Colon (tissue), 2 donors: ENCODE measurements around the gene CDC5L.

Experiments used
- FAIRE-seq: peaks from 2 replicates; lab custom pipeline; 2012; peaks lifted over from hg19 to GRCh38; lab: Jason Lieb, UNC
- donor health status: control.
- donor health status: control.

The CDC5L gene

DNA sequence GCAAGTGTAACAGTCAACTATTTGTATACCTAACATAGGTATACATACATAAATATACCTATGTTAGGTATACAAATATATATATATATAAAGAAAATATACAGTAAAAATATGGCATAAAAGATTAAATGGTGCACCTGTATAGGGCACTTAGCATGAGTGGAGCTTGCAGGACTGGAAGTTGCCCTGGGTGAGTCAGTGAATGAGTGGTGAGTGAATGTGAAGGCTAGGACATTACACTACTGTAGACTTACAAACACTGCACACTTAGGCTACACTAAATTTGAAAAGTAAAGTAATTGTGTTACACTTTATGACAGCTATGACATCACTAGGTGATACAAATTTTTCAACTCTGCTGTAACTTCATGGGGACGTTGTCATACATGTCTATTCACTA lies 65.6 kb downstream of the CDC5L start:
- FAIRE-seq: no peak

DNA sequence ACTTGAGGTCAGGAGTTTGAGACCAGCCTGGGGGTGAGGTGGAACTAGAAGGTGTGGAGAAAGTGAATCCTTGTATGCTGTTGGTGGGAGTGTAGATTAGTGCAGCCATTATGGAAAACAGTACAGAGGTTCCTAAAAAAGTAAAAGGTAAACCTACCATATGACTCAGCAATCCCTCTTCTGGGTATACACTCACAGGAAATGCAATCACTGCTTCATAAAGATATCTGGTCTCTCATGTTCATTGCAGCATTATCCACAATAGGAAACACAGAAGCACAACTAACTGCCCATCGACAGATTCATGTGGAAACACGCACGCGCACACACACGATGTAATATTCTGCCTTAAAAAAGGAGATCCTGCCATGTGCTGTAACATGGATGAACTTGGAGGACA lies 66.7 kb downstream of the CDC5L start:
- FAIRE-seq: no peak

DNA sequence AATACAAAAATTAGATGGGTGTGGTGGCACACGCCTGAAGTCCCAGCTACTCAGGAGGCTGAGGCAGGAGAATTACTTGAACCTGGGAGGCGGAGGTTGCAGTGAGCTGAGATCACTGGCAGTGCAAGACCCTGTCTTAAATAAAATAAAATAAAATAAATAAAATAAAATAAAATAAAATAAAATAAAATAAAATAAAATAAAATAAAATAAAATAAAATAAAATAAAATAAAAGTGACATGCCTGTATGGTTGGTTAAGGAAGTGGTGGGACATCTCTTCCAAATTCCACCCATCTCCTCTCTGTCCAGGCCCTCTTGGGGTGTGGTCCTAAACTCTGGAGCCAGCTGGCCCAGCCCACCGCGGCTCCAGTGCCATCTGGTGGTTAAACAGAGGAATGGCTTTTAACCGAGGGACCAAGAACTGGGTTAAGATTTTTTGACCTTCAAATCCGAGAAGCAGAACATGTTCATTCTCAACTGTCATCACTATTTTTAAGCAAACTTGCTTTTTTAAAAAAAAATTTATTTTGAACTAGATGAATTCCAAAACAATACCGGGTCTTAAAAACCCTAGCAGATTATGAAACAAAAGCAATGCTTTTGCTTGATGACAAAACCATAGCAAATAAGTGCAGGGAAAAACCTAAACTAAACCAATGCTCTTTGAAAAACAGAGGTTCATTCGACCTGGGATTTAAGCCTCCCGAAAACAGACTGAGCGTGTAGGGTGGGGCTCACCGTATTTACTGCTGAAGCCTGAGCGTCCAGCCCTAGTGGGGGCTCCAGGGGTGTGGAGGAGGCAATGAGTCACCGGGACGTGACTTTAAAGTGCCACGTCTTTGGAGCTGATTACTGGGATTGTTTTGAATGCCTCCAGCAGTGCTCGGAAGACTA lies 68.8 kb downstream of the CDC5L start:
- FAIRE-seq: no peak

DNA sequence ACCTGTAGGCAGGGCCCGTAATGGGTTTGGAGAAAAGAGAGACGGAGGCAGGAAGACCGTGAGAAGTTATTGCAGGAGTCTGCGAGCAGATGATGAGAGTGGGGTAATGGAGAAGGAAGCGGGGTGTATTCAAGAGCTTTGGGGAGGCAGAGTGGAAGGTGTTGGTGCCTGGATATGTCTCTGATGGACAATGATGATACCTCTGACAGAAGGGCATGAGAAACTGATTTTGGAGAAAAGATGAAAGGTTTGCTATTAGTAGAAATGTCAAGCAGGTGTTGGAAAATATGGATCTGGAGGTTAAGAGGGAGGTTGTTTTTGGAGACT lies 69.4 kb downstream of the CDC5L start:
- FAIRE-seq: no peak

DNA sequence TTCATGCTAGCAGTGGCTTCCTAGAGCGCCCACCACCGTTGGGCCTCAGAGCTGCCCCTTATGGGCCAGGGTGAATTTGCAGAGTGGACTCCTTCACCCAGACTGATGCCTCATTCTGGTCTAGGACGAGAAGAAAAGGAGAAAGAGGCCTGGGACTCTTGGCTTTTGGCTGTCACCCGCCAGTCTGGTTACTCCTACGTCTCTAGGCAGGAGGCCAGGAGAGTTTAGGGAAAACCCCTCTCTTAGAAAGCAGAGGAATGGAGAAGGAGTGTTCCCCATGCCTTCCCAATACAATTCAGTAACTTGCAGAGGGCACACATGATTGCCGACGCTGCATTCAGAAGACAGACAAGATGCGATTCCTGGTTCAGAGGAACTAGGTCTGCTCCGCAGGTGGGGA lies 70.1 kb downstream of the CDC5L start:
- no peak for FAIRE-seq

DNA sequence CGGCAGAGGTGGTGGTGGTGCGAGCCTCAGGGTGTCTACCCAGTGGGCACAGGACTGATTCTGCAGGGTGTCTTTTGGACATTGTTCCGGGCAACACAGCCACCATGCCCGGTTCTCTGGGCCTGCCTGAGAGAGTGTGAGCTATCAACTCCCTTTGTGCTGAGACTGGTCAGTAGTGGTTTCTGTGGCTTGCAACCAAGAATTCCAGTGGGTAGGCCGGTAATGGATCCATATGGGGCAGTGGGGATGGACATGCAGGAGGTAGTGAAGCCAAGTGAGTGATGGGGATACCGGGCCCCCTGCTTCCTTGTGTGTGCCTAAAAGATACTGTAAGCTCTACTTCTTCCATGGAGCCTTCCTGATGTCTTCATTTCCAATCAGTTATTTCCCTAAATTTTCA lies 71.0 kb downstream of the CDC5L start:
- no peak for FAIRE-seq

DNA sequence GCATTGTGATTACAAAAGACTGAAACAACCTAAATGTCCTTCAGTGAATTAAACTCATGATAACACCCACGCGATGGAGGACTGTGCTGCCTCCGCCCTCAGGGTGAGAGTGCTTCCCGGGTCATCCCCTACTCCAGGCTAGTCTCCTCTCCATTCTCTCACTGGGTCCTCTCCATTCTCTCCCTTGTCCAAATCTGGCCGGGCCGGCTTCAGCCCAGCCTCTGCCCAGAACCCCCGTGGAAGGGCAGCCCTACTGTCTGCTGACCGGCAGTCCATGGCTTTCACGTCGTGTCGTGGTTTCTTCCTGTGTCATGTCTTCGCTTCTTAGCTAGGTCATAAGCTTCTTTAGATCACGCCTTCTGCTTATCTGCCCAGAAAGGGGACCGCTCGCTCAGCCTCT lies 74.8 kb downstream of the CDC5L start:
- no peak for FAIRE-seq

DNA sequence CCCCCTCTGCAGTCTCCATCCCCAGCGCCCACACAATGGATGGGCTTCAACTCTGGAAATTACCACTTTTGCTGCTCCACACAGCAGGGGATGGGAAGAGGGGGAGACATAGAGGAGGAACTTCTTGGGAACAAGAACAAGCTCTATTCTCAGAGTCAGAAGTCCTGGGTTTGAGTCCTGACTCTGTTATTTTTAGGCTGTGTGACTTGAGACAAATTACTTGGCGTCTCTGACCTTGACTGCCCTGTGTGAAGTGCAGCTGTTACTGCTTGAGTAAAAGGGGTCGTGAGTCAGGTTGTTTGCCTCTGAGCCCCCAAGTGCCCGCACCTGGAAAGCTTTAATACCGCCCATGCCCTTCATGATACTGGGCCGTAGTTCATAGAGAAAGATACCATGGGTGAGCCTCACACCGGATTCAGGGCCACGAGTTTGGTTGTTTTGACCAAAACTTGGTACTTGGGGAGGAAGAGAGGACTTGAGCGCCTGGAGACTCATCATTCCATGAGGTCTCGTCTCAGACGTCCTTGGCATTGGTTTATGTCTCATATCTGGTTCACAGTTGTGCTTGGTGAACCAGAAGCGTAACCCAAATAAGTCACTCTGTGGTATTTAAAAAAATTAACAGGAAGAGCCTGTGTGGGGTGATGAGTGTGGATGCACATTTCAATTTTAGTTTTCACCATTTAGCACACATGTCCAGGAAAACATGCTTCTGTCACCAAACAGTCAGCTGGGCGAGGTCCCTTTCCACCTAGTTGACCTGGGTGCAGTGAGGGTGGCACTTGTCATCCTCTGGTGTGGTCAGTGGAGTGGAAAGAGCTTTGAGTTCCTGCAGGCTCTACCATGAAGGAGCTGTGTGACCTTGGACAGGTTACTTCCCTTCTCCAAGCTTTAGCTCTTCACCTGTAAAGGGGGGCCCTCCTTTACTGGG lies 75.6 kb downstream of the CDC5L start:
- FAIRE-seq: no peak

DNA sequence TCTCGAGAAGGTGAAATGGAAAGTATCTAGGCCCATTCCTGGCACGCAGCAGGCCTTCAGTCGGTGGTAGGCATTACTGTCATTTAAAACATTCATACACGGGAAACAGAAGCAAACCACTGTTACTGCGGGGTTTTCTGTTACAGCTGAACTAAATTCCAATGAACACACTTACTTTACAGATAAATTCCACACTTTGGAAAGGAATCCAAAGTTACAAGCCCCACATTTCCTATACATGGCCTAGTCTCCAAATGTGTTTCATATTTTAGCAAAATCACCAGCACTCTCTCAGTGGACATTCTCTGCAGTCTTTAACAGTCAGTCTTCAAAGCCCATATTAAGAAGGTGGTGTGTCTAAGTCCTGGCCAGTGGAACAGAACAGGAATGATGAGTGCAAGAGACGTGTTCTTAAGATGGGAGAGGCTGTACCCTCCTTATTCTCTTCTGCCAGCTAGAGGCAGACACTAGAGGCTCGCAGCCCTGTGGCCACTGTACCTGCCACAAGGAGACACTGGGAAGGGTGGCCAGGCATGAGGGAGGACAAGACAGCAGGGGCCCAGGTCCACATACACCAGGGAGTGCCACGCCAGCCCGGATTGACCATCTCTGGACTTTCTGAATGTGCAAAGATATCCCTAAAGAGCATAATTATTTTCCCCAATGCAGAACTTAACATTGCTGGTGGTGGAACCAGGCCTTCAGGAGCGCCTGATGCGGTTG lies 76.4 kb downstream of the CDC5L start:
- FAIRE-seq: no peak

DNA sequence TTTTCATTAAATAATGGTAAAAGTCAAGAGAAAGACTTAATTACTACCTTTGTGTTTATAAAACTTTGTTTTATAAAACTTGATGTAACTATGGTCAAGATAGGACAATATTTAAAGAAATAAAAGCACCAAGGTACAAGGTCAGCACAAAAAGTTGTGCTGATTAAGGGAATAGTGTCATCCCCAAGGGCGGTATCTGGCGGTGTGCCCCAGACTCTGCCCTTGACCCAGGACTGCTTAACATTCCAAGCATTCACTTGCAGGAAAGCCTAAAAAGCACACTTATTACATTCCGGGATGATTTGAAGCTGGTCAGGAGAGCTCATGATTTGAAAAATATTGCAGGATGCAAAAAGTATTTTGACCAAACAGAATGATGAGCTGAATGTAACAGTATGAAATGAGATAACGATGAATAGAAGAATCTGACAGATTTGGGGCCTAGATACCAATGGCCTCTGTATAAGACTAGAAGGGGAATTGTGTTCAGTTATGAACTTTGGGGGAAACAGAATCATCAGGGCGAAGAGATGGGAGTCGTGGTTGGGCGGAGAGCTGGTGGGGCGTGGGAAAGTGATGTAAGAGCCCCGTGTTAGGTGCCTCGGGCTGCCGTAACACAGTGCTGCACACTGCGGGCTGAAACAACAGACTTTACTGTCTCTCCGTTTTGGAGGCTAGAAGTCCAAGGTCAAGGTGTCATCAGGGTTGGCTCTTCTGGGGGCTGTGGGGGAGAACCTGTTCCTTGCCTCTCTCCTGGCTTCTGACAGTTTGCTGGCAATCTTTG lies 77.2 kb downstream of the CDC5L start:
- FAIRE-seq: no peak

DNA sequence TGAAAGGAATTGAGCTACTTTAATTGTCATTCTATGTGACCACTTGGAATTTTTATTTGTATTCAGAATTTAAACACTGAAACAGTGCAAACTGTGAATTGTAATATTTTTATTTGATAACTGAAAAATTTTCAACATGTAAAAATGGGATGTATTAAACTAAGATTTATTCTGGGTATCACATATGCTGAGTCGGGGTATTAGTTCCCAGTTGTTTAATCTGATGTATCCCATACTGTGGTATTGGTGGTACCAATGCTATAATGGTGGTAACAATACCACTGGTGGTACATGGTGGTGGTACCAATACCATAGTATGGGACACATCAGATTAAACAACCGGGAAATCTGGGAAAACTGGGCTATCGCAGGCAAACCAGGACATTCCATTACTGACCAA lies 79.4 kb downstream of the CDC5L start:
- FAIRE-seq: no peak

DNA sequence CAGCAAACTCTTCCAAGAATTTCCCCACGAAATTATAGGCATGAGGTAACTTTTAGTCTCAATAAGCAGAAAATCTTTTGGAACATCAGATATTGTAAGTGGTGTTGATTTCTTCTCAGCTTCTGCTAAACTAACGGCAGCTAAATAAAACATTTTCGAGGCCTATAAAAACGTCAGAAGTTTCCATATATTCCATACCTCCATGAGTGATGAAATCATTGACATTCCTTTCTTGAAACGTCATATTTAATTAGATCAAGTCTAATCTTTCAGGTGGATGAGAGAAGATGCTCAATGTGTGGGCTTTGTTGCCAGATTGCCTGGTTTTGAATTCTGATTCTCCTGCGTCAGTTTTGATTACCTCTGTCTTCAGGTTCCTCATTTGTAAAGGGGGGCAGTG lies 81.3 kb downstream of the CDC5L start:
- FAIRE-seq: no peak

DNA sequence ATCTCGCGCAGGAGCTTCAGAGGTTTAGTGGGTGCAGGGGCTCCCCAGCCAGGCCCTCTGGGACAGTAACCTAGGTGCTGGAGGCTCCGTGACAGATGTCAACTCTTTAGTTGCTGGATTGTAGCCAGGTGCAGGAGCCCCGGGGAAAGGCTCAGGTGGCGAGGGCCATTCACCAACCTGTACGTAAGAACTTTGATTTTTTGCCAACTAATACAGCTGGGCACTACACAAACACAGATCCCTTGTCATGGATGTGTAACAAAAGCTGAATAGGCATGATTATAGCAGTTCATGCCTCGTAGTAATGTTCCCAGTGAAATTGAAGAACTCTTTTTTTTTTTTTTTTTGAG lies 82.6 kb downstream of the CDC5L start:
- no peak for FAIRE-seq

DNA sequence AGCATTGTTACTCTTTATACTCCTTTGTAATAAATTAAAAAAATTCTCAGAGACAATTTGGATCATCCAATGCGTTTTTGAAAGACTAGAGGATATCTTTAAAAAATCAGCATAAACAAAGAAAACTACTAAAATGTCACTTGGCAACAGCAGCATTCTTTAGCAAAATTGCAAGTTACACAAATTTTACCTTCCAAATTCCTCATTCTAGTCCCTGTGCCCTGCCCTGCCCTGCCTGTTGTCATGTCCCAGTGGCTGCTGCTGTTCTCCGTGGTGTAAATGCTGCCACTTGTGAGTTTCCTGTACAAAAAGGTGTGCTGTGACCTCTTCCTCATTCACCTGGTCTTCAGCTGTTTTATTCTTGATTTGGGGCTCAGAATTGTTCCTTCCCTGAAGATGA lies 83.2 kb downstream of the CDC5L start:
- FAIRE-seq: no peak

DNA sequence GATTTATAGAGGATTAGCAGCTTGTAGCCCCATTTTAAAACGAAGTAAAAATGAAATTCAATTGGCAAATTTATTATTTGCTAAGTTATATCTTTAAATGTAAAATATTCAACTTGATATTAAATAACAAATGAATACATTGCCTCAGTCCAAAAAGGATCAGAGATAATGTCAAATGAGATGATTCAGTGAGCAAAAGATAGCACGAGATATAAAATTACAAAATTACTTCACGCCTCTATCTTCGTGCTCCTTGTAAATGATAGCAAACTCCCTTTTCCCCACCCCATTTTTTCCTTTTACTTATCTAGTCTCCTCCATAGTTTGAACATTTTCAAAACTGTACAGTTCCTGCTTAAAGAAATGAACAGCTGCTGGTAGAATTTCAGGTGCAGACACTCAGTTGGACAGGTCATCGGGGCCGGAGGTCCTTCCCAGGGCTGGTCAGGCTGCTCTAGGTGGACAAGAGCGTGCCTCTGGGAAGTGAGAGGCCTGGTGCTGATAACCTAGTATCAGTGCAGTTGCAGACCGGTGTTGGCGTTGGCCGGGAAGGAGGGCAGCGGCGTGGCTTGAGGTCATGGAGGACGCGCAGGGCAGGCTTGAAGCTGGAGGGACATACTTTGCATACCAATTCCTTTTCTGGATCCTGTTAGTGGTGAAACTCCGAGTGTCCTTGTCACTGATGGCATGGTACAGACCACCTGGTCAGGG lies 83.9 kb downstream of the CDC5L start:
- no peak for FAIRE-seq

DNA sequence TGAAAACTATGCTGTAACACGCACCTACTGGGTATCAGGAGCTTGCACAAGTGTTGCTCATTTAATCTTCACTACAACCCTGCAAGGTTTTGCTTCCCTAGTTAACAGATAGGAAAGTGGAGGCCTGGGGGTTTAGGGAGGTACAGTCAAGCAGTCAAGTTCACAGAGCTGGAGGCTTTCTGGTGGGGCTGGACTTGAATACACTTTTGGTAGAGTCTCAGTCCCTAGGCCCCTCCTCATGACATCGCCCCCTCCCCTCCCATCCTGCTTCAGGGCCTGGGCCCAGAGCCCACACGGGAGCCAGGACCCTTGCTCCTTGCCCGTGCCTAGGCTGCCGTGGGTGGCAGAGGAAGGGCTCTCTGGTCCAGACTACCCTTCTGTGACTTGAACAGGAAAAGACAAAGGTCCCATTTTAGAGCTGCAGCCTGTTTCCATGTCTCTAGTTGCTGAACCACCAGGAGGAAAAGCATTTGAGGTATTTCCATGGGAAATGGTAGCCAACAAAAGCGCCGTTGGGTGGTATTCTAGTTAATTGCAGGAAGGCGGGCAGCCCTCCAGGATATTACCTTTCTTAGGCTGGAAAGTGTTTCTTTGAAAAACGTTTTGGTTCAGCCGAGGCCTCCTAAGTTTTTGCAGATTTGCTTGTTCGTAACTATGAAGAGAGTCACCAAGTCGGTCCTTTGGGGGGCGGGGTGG lies 84.9 kb downstream of the CDC5L start:
- no peak for FAIRE-seq

DNA sequence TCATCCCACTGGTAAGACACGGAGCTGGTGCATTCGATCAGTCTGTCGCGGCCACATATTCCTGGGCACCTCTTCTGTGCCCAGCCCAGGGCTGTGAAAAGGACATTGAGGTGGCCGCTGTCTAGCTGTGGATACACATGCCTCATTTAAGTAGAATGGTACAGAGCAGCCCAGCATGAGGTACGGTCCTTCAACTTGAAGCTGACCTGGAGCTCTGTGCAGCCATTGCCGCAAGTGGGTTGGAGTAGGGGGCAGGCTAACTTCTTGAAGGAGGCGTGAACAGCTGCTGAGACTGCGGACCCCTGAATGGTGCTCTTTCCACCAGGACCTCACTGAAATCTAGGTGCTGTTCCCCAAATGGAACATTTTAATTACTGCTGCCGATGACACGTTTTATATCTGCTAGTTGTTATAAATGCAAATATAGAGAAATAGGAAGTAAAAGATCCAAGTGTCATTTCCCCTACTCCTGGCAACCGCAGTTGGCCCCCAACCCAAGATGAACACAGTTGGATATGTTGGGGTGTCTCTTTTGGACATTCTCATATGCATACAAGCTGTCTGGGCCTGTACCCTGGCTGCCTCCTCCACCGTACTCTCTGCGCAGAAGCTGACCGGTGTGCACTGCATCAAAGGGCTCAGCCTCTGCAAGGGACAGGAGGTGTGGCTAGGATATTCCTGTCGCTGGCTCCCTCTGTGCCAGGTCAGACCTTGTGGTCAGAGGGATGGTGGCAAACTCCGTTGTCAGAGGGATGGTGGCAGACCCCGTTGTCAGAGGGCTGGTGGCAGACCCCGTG lies 86.1 kb downstream of the CDC5L start:
- no peak for FAIRE-seq

DNA sequence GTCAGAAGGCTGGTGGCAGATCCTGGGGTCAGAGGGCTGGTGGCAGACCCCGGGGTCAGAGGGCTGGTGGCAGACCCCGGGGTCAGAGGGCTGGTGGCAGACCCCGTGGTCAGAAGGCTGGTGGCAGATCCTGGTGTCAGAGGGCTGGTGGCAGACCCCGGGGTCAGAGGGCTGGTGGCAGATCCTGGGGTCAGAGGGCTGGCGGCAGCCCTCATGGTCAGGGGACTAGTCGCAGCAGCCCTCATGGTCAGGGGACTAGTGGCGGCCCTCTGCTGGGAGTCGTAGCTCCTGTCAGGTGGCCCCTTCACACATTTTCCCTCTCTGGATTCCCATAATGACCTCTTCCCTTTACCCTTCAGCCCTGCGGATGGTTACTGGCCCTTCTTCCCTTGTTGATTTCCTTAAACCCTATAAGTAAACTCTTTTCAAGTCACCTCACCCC lies 86.7 kb downstream of the CDC5L start:
- no peak for FAIRE-seq

DNA sequence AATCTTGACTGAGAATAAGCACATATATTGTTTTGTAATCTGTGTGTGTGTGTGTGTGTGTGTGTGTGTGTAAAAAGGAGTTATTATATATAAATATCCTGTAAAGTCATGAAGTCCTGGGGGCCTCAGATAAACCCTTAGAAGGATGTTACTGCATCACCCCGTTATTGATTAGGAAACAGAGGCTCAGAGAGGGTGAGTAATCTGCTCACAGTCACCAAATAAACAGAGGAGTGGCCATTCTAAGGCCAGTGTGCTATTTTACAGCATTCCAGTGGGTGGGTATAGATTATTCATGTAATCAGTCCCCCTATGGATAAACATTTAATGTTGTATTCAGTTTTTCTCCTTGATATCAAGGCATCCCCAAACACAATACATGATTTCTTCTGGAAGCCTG lies 87.1 kb downstream of the CDC5L start:
- FAIRE-seq: no peak

DNA sequence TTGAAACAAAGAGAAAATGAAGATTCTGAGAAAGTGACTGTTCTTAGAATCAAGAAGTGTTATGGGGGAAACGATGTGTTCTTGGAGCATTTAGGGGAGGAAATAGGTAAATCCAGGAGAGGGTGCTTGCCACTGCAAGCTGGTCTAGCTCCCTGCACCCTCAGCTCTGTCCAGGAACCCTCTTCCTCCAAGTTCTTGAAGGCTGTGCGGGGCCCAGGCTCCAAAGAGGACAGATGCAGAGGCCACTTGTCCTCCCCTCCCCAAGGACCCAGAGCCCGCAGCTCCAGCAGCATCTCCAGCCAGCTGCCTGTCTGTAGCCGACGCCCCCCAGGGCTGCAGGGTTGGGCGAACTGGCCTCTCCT lies 87.9 kb downstream of the CDC5L start:
- FAIRE-seq: no peak
